Activated CD4-positive, alpha-beta T cell treated with anti-CD3 and anti-CD28 coated beads, Interleukin-2, amount 50 U/mL, for 1 hour (primary cell): ENCODE results near the gene CTIF.

Experiments
- DNase-seq: peaks from one replicate; pipeline ENCODE4 v3.0.0-alpha.2; 2020

The CTIF gene

DNA sequence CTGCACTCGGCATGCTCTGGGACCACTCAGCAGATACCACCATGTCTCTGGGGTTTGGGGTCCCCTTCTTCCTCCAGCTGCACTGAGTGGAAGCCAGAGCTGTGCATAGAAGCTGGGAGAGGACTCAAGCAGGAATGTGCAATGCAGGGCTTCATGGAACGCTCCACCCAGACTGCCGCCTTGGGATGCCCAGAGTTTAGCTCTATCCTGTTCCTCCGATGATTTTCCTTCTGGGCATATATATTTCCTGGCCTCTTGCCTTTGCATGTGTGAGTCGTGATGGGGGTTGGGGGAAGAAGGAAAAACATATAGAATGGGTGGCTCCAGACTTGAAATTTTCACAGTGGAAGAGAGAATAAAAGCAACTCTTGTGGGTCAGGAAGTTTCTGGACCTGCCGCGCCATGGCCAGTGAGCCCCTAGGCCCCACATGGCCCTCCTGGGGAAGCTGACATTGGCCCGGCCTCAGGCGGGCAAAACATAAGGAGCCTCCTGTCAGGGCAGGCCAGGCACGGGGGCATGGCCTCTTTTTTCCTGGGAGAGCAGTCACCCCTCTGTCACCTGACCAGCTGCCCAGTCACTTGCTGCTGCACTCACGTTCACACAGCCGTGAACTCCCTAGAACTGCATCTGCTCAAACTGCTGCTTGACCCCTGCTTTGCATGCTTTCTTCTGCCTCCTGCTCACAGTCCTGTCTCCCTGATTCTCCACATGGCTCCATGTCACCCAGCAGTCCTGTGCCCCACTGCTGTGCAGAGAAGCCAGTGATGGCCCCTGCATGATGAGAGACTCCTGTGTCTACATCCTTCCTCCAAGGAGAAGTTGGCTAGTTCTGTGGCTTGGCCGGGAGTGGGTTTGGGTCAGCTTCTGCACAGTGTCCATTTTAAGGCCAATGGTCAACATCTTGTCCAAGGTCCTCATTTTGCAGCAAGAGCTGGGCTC, 197.8 kb downstream of the CTIF start:
- no peak for DNase-seq

DNA sequence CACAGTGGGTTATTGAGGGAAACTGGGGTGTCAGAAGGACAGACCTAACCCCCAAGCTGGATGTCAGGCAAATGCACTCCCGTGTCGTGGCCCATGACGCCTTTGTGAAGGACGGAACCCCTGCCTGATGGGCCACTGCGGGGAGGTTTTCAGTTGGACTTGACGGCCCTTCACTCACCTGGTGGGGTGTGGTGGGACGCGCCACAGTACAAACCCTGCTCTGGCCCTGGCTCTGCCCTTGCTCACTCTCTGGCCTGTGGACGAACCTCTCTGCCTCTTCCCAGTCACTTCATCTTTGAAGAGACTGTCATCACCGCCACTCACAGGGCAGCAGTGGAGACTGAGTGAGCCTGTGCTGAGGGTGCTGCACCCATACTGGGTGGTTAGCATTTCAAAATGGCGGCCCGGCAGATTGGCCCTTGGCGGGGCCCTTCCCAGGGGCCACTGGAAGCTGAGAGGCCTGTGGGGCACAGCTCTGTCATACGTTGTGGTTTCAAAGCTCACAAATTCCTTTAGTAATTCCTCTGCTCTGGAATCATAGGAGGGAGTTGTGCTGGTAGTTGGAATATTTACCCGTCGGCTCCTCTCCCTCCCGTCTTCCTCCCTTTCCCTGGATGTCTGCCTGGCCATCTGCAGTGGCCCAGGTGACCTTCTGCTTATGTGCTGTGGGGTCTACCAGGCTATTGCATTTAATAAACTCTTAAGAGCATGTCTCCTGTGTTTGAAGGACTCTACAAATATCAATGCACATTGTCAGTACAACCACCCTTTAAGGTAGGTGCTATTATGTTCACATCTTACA, 200.6 kb downstream of the CTIF start:
- no peak for DNase-seq

GRCh38 chr18:48740068-48740440, 201.2 kb downstream of the CTIF start:
- no peak for DNase-seq

DNA sequence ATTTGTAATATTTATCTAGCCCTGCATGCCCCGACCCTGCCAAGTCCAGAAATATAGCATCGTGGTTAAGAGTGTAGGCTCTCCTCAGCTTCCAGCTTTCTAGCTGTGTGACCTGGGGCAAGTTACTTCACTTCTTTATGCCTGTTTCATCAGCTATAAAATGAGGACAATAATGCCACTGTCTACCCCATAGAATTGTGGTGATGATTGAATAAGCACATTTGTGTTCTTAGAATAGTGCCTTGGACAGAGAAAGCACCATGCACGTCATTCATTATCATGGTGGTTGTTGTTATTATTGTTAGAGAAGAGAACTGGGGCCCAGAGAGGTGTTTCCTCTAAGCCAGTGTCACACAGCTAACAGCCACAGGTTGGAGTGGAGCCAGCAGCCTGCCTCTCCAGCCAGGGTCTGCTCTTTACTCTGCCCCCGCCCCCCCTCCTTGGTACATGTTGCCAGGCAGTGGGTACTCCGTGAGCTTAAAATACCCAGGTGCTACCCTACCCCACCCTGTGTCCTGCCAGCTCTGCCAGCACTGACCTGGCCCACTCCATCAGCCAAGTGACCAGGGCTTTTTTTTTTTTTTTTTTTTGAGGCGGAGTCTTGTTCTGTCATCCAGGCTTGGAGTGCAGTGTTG, 202.1 kb downstream of the CTIF start:
- DNase-seq = no peak

DNA sequence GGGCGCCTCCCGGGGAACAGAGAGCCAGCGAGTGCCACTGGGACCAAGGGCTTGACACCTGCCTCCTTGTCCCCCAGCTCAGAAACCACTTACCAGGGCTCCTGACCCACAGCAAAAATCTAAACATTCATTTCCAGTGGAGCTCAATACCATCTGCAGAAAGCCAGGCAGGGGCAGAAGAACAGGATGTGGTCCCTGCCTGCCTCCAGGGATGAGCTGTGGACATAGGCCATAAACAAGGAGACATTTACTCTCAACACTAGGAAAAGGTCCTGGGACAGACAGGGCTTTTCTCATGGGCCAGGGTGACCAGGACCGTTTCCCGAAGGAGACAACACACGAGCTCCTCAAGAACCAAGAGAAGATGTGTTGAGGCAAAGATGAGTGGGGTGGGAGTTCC, 203.0 kb downstream of the CTIF start:
- DNase-seq = no peak

- DNase-seq = no peak
Measured at GRCh38 chr18:48742304-48742703, 203.5 kb downstream of the CTIF start.

DNA sequence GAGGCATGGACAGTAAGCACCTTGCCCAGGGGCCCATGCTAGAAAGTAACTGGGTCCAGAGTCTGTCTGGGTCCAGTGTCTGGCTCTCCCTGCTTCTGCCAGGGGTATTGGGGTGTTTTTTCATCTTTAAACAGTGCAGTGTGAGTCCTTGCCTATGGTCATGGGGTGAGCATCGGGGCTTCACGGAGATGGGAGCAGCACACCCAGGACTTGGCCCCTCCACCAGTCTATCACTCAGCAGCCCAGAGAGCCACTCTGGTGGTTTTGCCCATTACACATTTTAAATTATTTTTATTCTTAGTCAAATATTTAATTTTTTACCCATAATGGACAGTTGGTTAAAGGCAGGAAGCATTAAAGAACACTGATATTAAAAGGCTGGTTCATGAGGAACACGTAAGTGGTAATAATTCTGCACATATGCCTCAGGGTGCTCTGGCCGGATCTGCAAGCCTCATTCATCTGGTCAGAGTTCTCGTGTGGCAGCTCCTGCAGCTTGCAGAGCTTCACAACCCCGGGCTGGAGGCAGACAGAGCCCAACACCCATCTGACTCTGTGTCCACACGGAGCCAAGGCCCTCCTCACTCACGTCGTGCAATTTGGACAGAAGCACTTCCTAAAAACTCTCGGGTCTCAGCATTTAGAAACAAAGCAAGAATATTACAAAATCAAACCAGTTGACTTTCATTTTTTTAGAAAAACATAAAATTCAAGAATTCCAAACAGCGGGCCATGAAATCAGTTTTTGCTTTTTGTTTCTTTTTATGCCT, 204.1 kb downstream of the CTIF start:
- no peak for DNase-seq

DNA sequence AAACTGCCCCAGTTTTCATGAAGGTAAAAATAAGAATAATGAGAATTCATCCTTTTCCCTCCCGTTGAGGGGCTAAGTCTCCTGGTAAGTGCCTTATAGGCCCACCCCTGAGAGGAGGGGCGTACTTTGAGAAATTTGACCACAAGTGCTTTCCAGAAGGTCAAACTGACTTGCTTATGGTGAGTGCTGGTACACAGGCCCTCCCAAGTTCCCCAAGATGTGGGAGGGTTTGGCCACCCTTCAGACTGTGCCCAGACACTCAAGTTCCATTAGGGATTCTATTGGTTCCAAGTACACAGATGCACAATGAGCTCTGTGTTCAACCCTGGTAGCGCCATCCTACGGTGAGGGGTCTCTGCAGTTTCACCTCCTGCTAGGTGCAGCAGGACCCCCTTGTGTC, 205.1 kb downstream of the CTIF start:
- no peak for DNase-seq

DNA sequence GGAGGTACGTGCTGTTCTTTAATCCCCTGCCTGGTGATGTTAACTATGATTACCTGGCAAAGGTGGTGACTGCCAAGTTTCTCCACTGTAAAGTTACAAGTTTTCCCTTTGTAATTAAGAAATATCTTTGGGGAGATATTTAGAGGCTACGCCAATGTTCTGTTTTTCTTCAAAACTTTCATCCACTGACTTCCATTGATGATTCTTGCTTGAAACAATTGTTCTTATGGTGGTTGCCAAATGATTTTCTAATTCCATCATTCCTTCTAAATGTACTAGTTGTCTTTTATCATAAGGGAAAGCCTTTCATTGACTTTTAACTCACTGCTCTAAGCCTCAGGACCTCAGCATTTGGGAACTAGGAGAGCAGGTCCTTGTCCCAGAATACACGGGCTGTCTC, 206.5 kb downstream of the CTIF start:
- DNase-seq = no peak

DNA sequence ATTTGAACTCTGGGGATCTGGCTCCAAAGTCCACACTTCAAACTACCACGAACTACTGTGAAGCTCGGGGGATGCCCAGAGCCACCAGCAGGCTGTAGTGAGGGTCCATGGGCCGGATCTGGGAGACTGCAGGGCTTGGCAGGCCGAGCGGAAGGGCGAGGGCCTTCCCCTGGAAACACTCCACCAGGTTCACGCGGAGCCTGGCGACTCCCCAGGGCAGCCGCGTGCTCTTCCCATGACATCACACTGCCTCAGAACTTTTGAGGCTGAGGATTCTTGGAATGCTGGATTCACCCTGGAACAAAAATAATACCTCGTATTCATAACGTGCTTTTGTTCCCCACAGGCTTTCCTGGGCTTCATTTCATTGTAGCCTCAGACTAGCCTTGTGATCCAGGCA, 210.9 kb downstream of the CTIF start:
- no peak for DNase-seq

DNA sequence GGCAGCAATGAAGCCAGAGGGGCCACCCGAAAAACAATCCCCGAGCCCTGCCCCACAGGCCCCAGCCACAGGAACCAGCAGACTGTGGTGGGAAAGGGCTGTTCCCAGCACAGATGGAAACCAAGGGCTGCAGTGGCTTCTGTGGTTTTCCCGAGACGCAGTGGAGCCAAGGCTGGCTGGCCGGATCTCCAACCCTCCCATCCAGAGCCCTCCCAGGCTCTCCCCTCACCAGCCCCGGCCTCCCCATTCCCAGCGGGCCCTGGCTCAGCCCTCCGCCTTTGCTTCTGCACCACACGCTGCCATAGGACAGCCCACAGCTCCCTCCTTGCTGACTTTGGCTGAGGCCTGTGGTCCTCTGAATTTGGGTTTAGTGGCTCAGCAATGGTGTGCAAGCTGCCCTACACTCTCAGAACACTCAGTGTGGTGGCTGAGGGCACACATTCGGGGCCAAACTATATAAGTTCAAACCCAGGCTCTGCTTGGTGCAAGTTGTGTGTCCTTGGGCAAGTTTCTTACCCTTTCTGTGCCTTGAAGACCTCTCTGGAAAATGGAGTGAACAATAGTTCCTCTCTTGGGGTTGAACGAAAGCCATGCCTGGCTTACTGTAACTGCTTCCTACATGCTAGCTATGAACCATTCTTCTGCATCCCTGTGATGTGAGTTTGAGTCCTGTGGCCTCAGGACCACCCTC, 211.8 kb downstream of the CTIF start:
- DNase-seq = no peak

DNA sequence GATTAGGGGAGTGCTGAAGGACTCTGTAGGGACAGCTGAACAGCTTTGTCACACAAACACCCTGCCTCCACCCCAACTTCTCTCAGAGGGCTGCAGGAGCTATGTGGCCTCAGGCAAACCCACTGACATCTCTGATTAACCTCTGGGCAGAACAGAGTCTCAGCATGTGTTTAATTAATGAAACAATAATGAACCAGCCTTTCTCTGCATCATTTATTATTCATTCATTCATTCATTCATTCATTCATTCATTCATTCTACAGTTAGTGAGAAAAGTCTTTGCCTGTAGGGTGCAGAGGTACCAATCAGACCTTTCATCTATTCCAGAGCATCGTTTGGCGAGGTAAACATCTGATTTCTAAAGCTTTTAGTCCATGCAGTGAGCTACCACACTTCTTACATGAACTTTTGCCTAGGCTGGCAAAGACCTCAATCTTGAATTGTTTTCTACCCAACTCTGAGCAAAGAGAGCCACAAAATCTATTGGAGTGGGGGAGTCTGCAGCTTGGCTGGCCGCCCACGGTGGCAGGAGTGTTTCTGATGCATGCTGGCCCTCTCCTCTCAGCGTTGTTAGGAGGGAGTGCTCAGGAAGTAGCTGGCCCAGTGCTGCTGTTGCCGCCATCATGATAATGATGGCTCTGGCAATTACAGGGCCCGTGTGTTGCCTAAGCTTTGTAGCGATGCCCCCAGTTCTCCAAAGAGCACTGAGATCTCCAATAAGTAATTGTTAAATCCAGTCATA, 213.1 kb downstream of the CTIF start:
- no peak for DNase-seq

DNA sequence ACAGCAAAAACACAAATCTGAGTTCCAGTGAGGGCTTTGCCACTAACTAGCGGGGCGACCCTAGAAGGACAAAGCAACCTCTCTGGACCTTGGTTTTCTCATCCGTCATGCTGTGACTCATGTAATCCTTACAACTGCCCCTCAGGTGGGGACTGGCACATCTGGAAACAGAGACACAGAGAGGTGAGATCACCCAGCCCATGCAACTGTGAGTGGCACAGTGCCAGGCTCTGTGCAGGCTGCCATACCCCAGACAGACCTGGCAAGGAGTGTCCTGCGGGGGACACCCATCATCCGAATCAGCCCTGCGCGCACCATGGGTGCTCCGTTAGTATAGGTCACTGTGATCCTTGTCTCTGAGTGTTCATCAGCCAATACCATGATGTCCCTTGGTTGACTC, 213.6 kb downstream of the CTIF start:
- DNase-seq = no peak

- DNase-seq = no peak
Measured at GRCh38 chr18:48752928-48753327, 214.1 kb downstream of the CTIF start.

DNA sequence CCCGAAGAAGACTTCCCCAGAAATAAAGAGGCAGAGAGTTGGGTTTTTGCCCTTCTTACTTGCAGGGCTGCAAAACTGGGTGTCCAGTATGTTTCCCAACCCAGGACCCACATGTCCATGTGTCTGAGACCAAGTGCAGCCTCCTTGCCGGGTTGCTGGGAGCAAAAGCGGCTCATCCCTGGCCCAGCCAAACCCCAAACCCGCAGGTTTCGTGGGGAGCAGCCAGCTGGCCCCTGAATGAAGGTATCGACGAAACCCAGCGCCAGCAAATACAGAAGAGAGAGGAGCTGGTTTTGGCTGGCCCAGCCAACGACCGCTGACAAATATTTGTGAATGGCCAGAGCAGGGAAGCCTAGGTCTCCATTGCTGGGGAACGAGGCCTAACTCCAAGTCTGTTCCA, 214.9 kb downstream of the CTIF start:
- DNase-seq = no peak

GRCh38 chr18:48754559-48754958, 215.7 kb downstream of the CTIF start:
- no peak for DNase-seq

DNA sequence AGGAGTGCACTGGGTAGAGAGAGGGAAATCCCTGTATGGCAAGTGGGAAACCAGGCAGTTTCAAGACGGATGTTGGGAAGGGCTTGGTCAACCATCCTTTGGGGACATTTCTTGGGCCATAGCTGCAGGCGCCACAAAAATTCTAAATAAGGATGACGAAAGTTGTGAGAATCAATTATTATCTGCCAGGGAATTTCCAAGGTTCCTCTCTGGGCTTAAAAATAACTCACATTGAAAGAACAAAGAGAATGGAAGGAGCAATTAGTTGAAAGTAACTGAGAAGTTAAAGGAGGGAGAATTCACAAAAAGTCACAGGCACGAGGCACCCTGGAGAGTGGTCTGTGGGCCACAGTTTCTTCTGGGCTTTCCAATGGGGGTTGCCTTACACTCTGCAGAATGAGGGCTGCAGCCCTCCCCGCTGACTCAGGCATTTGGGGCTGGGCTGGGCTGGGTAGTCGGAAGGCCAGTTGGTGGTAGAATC, 216.2 kb downstream of the CTIF start:
- no peak for DNase-seq

- DNase-seq = no peak
Measured at GRCh38 chr18:48756511-48757226, 217.8 kb downstream of the CTIF start.

- no peak for DNase-seq
Measured at GRCh38 chr18:48757367-48757766, 218.5 kb downstream of the CTIF start.

DNA sequence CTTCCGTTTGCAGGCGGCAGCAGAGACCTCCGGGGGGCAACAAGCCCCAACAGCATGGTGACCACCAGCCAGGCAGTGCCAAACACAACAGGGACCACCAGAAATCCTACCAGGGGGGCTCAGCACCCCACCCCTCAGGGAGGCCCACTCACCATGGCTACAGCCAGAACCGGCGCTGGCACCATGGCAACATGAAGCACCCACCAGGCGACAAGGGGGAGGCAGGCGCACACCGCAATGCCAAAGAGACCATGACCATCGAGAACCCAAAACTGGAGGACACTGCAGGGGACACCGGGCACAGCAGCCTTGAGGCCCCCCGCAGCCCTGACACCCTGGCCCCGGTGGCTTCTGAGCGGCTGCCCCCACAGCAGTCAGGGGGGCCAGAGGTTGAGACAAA, 219.1 kb downstream of the CTIF start:
- no peak for DNase-seq

DNA sequence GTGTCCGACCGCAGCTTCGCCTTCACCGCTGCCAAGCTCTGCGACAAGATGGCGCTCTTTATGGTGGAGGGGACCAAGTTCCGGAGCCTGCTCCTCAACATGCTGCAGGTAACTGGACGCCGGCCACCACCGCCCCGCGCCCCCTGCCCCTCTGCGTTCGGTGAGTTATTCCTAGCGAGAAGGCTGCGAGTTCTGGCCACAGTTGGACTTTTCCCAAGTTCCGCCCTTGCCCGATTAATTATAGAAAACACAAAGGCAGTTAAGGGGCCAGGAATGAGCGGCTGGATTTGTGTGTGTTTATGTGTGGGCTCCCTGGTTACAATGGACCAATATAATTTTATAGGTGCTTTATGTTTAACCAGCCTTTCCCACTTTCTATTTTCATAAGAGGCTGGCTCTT, 222.8 kb downstream of the CTIF start:
- no peak for DNase-seq
